NB4 (cell line): Measurements from ENCODE around the gene FAM170B.

Source experiments
- CTCF ChIP-seq: IDR thresholded peaks from one replicate; pipeline ENCODE4 v1.5.1; 2012; ENCODE audit warnings: low read depth, low read length
- POLR2A ChIP-seq: IDR thresholded peaks from 2 replicates; pipeline ENCODE4 v1.6.1; 2011; ENCODE audit warnings: mild to moderate bottlenecking; ENCODE audit not compliant: insufficient read length; ENCODE audit errors: extremely low read depth

GRCh38 chr10:49172777-49173132 lies 38.9 kb upstream of the FAM170B start:
- TF ChIP-seq CTCF: no peak
- no peak for TF ChIP-seq POLR2A
